ENCODE data around the gene GDPD2.

GDPD2 gene

GRCh38 chrX:70452143-70452733 is 29.1 kb downstream of the GDPD2 start:
- Histone ChIP-seq H3K27me3 (ENCODE audit: control insufficient read depth in 1 of 2, insufficient read depth in 2 of 2, low read length in 2 of 2) (peaks cover 0 to under 1% of the 10 kb centered on the region in 2 donors), H3K4me1 (ENCODE audit: control insufficient read depth in 1 of 2, insufficient read depth in 2 of 2, low read length in 2 of 2) (peaks cover 18 to 24% of the 10 kb centered on the region in 2 donors), H3K9me3 (ENCODE audit: control insufficient read depth in 1 of 2, low read length in 2 of 2) (no peaks in the 10 kb centered on the region), H3K36me3 (ENCODE audit: control insufficient read depth in 1 of 2, insufficient read depth in 2 of 2, low read length in 2 of 2) (no peaks in the 10 kb centered on the region), H3K9ac (ENCODE audit: low read depth in 1 of 2, low read length in 2 of 2) (peak overlapping the region; percentile 47 to 66), H3K27ac (ENCODE audit: low read depth, low read length) (peak overlapping the region; percentile 50), H3K4me3 (ENCODE audit: low read depth in 1 of 2, low read length in 2 of 2) (peak overlapping the region; percentile 56 to 69)

- H3K36me3 ChIP-seq (ENCODE audit: control insufficient read depth in 1 of 2, insufficient read depth in 2 of 2, low read length in 2 of 2), result no peaks in the 10 kb centered on the region
- H3K27me3 ChIP-seq (ENCODE audit: control insufficient read depth in 1 of 2, insufficient read depth in 2 of 2, low read length in 2 of 2), result no peaks in the 10 kb centered on the region
- H3K4me3 ChIP-seq (ENCODE audit: low read depth in 1 of 2, low read length in 2 of 2), result peak overlapping the region; percentile 56 to 69
- H3K9ac ChIP-seq (ENCODE audit: low read depth in 1 of 2, low read length in 2 of 2), result peak overlapping the region; percentile 47 to 66
- no peak overlapping the region for H3K27ac ChIP-seq (ENCODE audit: low read depth, low read length)
- H3K4me1 ChIP-seq (ENCODE audit: control insufficient read depth in 1 of 2, insufficient read depth in 2 of 2, low read length in 2 of 2), result peaks cover 18 to 25% of the 10 kb centered on the region in 2 donors
- no peaks in the 10 kb centered on the region for H3K9me3 ChIP-seq (ENCODE audit: control insufficient read depth in 1 of 2, low read length in 2 of 2)
Measured at GRCh38 chrX:70453024-70453618, 30.0 kb downstream of the GDPD2 start.

GRCh38 chrX:70454441-70455365 is 31.6 kb downstream of the GDPD2 start:
- Histone ChIP-seq H3K27me3 (ENCODE audit: control insufficient read depth in 1 of 2, insufficient read depth in 2 of 2, low read length in 2 of 2) (no peaks in the 10 kb centered on the region), H3K27ac (ENCODE audit: low read depth, low read length) (peak overlapping the region; percentile 87), H3K9ac (ENCODE audit: low read depth in 1 of 2, low read length in 2 of 2) (peak overlapping the region; percentile 91 to 95)

GRCh38 chrX:70455366-70456202 is 32.5 kb downstream of the GDPD2 start:
- Histone ChIP-seq H3K27ac (ENCODE audit: low read depth, low read length) (peak overlapping the region; percentile 87), H3K9me3 (ENCODE audit: control insufficient read depth in 1 of 2, low read length in 2 of 2) (no peaks in the 10 kb centered on the region), H3K9ac (ENCODE audit: low read depth in 1 of 2, low read length in 2 of 2) (peak overlapping the region; percentile 91 to 95), H3K27me3 (ENCODE audit: control insufficient read depth in 1 of 2, insufficient read depth in 2 of 2, low read length in 2 of 2) (no peaks in the 10 kb centered on the region), H3K36me3 (ENCODE audit: control insufficient read depth in 1 of 2, insufficient read depth in 2 of 2, low read length in 2 of 2) (no peaks in the 10 kb centered on the region), H3K4me3 (ENCODE audit: low read depth in 1 of 2, low read length in 2 of 2) (peak overlapping the region; percentile 79 to 84), H3K4me1 (ENCODE audit: control insufficient read depth in 1 of 2, insufficient read depth in 2 of 2, low read length in 2 of 2) (peaks cover 18 to 25% of the 10 kb centered on the region in 2 donors)

More at GRCh38 chrX:70454441-70455365, 31.6 kb downstream of the GDPD2 start:
- no peaks in the 10 kb centered on the region for H3K36me3 ChIP-seq (ENCODE audit: control insufficient read depth in 1 of 2, insufficient read depth in 2 of 2, low read length in 2 of 2)
- peaks cover 18 to 25% of the 10 kb centered on the region in 2 donors for H3K4me1 ChIP-seq (ENCODE audit: control insufficient read depth in 1 of 2, insufficient read depth in 2 of 2, low read length in 2 of 2)
- H3K9me3 ChIP-seq (ENCODE audit: control insufficient read depth in 1 of 2, low read length in 2 of 2), result no peaks in the 10 kb centered on the region
- H3K4me3 ChIP-seq (ENCODE audit: low read depth in 1 of 2, low read length in 2 of 2), result peak overlapping the region; percentile 79 to 84

GRCh38 chrX:70456256-70456655 is 33.1 kb downstream of the GDPD2 start:
- H3K36me3 ChIP-seq (ENCODE audit: control insufficient read depth in 1 of 2, insufficient read depth in 2 of 2, low read length in 2 of 2), result no peaks in the 10 kb centered on the region
- H3K27ac ChIP-seq (ENCODE audit: low read depth, low read length), result peak overlapping the region; percentile 87

GRCh38 chrX:70461026-70461425 is 37.9 kb downstream of the GDPD2 start:
- Histone ChIP-seq H3K9ac (ENCODE audit: low read depth in 1 of 2, low read length in 2 of 2) (no peak overlapping the region), H3K4me1 (ENCODE audit: control insufficient read depth in 1 of 2, insufficient read depth in 2 of 2, low read length in 2 of 2) (peaks cover 11% of the 10 kb centered on the region in 2 donors), H3K4me3 (ENCODE audit: low read depth in 1 of 2, low read length in 2 of 2) (no peak overlapping the region), H3K27me3 (ENCODE audit: control insufficient read depth in 1 of 2, insufficient read depth in 2 of 2, low read length in 2 of 2) (no peaks in the 10 kb centered on the region), H3K36me3 (ENCODE audit: control insufficient read depth in 1 of 2, insufficient read depth in 2 of 2, low read length in 2 of 2) (no peaks in the 10 kb centered on the region), H3K27ac (ENCODE audit: low read depth, low read length) (no peak overlapping the region), H3K9me3 (ENCODE audit: control insufficient read depth in 1 of 2, low read length in 2 of 2) (no peaks in the 10 kb centered on the region)

More at GRCh38 chrX:70456256-70456655, 33.1 kb downstream of the GDPD2 start:
- H3K9me3 ChIP-seq (ENCODE audit: control insufficient read depth in 1 of 2, low read length in 2 of 2), result no peaks in the 10 kb centered on the region
- peak overlapping the region; percentile 79 to 84 for H3K4me3 ChIP-seq (ENCODE audit: low read depth in 1 of 2, low read length in 2 of 2)
- H3K9ac ChIP-seq (ENCODE audit: low read depth in 1 of 2, low read length in 2 of 2), result peak overlapping the region; percentile 91 to 95
- H3K27me3 ChIP-seq (ENCODE audit: control insufficient read depth in 1 of 2, insufficient read depth in 2 of 2, low read length in 2 of 2), result no peaks in the 10 kb centered on the region
- peaks cover 18 to 25% of the 10 kb centered on the region in 2 donors for H3K4me1 ChIP-seq (ENCODE audit: control insufficient read depth in 1 of 2, insufficient read depth in 2 of 2, low read length in 2 of 2)

GRCh38 chrX:70464051-70464450 is 40.9 kb downstream of the GDPD2 start:
- no peaks in the 10 kb centered on the region for H3K27me3 ChIP-seq (ENCODE audit: control insufficient read depth in 1 of 2, insufficient read depth in 2 of 2, low read length in 2 of 2)
- H3K4me3 ChIP-seq (ENCODE audit: low read depth in 1 of 2, low read length in 2 of 2), result no peak overlapping the region
- no peaks in the 10 kb centered on the region for H3K9me3 ChIP-seq (ENCODE audit: control insufficient read depth in 1 of 2, low read length in 2 of 2)
- no peak overlapping the region for H3K27ac ChIP-seq (ENCODE audit: low read depth, low read length)
- no peak overlapping the region for H3K9ac ChIP-seq (ENCODE audit: low read depth in 1 of 2, low read length in 2 of 2)
- H3K4me1 ChIP-seq (ENCODE audit: control insufficient read depth in 1 of 2, insufficient read depth in 2 of 2, low read length in 2 of 2), result no peaks in the 10 kb centered on the region
- H3K36me3 ChIP-seq (ENCODE audit: control insufficient read depth in 1 of 2, insufficient read depth in 2 of 2, low read length in 2 of 2), result no peaks in the 10 kb centered on the region

- Histone ChIP-seq H3K27me3 (ENCODE audit: control insufficient read depth in 1 of 2, insufficient read depth in 2 of 2, low read length in 2 of 2) (no peaks in the 10 kb centered on the region), H3K27ac (ENCODE audit: low read depth, low read length) (no peak overlapping the region), H3K4me3 (ENCODE audit: low read depth in 1 of 2, low read length in 2 of 2) (no peak overlapping the region), H3K9ac (ENCODE audit: low read depth in 1 of 2, low read length in 2 of 2) (no peak overlapping the region), H3K4me1 (ENCODE audit: control insufficient read depth in 1 of 2, insufficient read depth in 2 of 2, low read length in 2 of 2) (no peaks in the 10 kb centered on the region), H3K9me3 (ENCODE audit: control insufficient read depth in 1 of 2, low read length in 2 of 2) (no peaks in the 10 kb centered on the region), H3K36me3 (ENCODE audit: control insufficient read depth in 1 of 2, insufficient read depth in 2 of 2, low read length in 2 of 2) (no peaks in the 10 kb centered on the region)
Measured at GRCh38 chrX:70466968-70467367, 43.9 kb downstream of the GDPD2 start.

GRCh38 chrX:70468709-70469108 is 45.6 kb downstream of the GDPD2 start:
- H3K27me3 ChIP-seq (ENCODE audit: control insufficient read depth in 1 of 2, insufficient read depth in 2 of 2, low read length in 2 of 2), result no peaks in the 10 kb centered on the region
- no peaks in the 10 kb centered on the region for H3K4me1 ChIP-seq (ENCODE audit: control insufficient read depth in 1 of 2, insufficient read depth in 2 of 2, low read length in 2 of 2)
- H3K9ac ChIP-seq (ENCODE audit: low read depth in 1 of 2, low read length in 2 of 2), result no peak overlapping the region
- H3K4me3 ChIP-seq (ENCODE audit: low read depth in 1 of 2, low read length in 2 of 2), result no peak overlapping the region
- H3K27ac ChIP-seq (ENCODE audit: low read depth, low read length), result no peak overlapping the region
- H3K36me3 ChIP-seq (ENCODE audit: control insufficient read depth in 1 of 2, insufficient read depth in 2 of 2, low read length in 2 of 2), result no peaks in the 10 kb centered on the region
- no peaks in the 10 kb centered on the region for H3K9me3 ChIP-seq (ENCODE audit: control insufficient read depth in 1 of 2, low read length in 2 of 2)
